ENCODE data around the gene PARD3. TPM values are rescaled to one million over a fixed set of nuclear protein-coding genes. Genes with fewer than 3 reads are reported as not detected.

PARD3 gene
- total RNA-seq, 4 donors from 2014 or later: 27.3 to 65.3 (median 55.6) TPM

DNA sequence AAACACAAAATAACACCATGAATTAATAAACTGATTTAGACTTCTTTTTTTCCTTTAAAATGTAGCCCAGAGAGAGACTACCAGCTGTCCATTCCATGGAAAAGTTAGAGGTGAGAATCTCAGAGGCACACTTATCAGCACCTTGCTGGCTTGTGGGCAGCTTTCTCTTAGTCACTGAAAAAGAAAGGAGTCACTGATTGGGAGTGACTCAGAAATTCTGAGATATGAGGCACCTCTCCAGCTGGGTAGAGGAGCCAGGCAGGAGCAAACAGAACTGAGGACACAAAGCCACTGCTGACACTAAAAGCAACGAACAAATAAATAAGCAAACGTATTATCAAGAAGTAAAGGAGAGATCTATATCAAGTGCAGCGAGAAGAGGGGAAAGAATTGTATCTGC, 310.6 kb downstream of the PARD3 start:
- 71 to 81% methylated on average over 3 of the region's 3 CpGs for WGBS, 2 donors (ENCODE audit: low coverage in 1 of 2)
- in situ Hi-C loops (cut with MboI; ENCODE audit: low pct_ligation_motif_present in 1 of 4, low pct_unique_long_range_greater_than_20kb in 1 of 4, low sequenced_read_pairs in 3 of 4): no loop called here
- H3K27ac ChIP-seq: no peak overlapping the region
- no peaks in the 10 kb centered on the region for H3K9me3 ChIP-seq
- TF ChIP-seq POLR2A (IDR thresholded peaks at IDR 0.05): no peak
- TF ChIP-seq, protein P1, sequence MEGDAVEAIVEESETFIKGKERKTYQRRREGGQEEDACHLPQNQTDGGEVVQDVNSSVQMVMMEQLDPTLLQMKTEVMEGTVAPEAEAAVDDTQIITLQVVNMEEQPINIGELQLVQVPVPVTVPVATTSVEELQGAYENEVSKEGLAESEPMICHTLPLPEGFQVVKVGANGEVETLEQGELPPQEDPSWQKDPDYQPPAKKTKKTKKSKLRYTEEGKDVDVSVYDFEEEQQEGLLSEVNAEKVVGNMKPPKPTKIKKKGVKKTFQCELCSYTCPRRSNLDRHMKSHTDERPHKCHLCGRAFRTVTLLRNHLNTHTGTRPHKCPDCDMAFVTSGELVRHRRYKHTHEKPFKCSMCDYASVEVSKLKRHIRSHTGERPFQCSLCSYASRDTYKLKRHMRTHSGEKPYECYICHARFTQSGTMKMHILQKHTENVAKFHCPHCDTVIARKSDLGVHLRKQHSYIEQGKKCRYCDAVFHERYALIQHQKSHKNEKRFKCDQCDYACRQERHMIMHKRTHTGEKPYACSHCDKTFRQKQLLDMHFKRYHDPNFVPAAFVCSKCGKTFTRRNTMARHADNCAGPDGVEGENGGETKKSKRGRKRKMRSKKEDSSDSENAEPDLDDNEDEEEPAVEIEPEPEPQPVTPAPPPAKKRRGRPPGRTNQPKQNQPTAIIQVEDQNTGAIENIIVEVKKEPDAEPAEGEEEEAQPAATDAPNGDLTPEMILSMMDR (IDR thresholded peaks at IDR 0.05): no peak
- no peak for TF ChIP-seq POLR2AphosphoS5 (IDR thresholded peaks at IDR 0.05)
- no peak for TF ChIP-seq EP300 (IDR thresholded peaks at IDR 0.05; ENCODE audit: low read depth)
- H3K36me3 ChIP-seq: no peaks in the 10 kb centered on the region
- no peaks in the 10 kb centered on the region for H3K27me3 ChIP-seq
- no peaks in the 10 kb centered on the region for H3K4me1 ChIP-seq
- DNase-seq: no peak
- H3K4me3 ChIP-seq: no peak overlapping the region
- intact Hi-C loops (cut with DNase I; ENCODE audit: low total_unique reads): no loop called here

DNA sequence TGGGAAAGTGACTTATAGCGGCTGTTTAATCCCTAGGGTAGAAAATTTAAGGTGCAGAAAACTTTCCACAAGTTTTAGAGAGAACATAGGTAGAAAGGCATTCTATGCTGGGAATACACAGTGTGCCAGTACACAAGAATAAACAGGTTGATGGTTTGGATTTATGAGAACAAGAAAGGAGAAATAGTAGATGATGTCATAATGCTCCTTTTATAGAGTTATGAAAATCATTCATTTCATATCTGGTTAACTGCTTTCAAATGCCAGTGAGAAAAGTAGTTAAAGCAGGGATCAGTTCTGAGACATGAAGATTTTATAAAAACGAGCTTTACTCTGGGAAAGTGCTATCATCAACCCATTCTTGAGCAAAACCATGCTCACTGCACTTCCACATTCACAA, 311.4 kb downstream of the PARD3 start:
- intact Hi-C loops (cut with DNase I; ENCODE audit: low total_unique reads): no loop called here
- in situ Hi-C loops (cut with MboI; ENCODE audit: low pct_ligation_motif_present in 1 of 4, low pct_unique_long_range_greater_than_20kb in 1 of 4, low sequenced_read_pairs in 3 of 4): no loop called here
- TF ChIP-seq EP300 (IDR thresholded peaks at IDR 0.05; ENCODE audit: low read depth) (no peak), POLR2AphosphoS5 (IDR thresholded peaks at IDR 0.05) (no peak), POLR2A (IDR thresholded peaks at IDR 0.05) (no peak)
- TF ChIP-seq, protein P1 (IDR thresholded peaks at IDR 0.05): no peak
- WGBS, 2 donors (ENCODE audit: low coverage in 1 of 2): 71 to 88% methylated on average over 1 to 2 of the region's 2 CpGs
- Histone ChIP-seq H3K9me3 (no peaks in the 10 kb centered on the region), H3K36me3 (no peaks in the 10 kb centered on the region), H3K4me3 (no peak overlapping the region), H3K27ac (no peak overlapping the region), H3K4me1 (no peaks in the 10 kb centered on the region), H3K27me3 (no peaks in the 10 kb centered on the region)
- no peak for DNase-seq

DNA sequence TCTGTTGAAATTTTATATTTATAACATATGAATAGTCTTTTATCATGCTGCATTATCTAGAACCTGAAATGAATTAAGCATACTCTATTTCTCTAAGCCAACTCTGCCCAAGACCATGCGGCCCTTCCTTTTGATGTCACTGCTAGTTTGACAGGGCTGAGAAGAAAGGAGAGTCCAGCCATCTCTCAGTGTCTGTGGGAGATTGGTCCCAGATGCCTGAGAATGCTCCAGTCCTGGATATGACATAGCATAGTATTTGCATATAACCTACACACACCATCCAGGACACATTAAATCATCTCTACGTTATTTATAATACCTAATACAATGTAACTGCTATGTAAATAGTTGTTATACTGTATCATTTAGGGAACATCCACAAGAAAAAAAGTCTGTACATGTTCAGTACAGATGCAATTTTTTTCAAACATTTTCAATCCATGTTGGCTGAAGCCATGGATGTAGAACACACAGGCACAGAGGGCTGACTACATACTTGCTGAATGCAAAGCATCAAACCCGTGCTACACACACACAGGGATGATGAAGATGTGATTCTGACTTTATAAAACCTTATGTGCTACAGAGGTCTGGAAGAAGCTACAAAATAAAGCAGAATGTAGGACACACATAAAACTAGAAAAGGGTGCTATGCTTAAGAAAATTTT, 315.4 kb downstream of the PARD3 start:
- in situ Hi-C loops (cut with MboI; ENCODE audit: low pct_ligation_motif_present in 1 of 4, low pct_unique_long_range_greater_than_20kb in 1 of 4, low sequenced_read_pairs in 3 of 4): no loop called here
- Histone ChIP-seq H3K9me3 (no peaks in the 10 kb centered on the region), H3K4me3 (no peak overlapping the region), H3K36me3 (no peaks in the 10 kb centered on the region), H3K27me3 (no peaks in the 10 kb centered on the region), H3K27ac (no peak overlapping the region), H3K4me1 (no peaks in the 10 kb centered on the region)
- intact Hi-C loops (cut with DNase I; ENCODE audit: low total_unique reads): no loop called here
- no peak for DNase-seq
- TF ChIP-seq POLR2AphosphoS5 (IDR thresholded peaks at IDR 0.05): no peak
- no peak for TF ChIP-seq POLR2A (IDR thresholded peaks at IDR 0.05)
- TF ChIP-seq EP300 (IDR thresholded peaks at IDR 0.05; ENCODE audit: low read depth): no peak
- TF ChIP-seq, protein P1 (IDR thresholded peaks at IDR 0.05): no peak
- WGBS, 2 donors (ENCODE audit: low coverage in 1 of 2): 74 to 79% methylated on average over 3 of the region's 3 CpGs

DNA sequence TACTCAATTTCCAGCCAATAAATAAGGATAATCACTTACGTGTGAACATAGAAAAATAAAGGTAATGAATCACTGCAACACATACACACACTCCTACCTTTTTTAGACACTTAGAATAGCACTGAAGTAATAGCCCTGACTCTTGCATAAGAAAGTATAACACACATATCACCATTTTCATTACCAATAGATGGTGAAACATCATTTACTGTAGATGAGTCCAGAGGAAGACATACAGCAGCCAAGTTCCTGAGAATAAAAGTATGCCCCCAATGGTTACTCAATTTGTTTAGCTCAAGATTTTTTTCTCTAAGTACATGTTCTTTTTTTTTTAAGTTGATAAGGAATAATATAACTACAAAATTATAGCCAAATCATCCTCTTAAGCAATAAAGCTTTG, 316.3 kb downstream of the PARD3 start:
- TF ChIP-seq, protein P1 (IDR thresholded peaks at IDR 0.05): no peak
- TF ChIP-seq POLR2A (IDR thresholded peaks at IDR 0.05): no peak
- no peak for TF ChIP-seq EP300 (IDR thresholded peaks at IDR 0.05; ENCODE audit: low read depth)
- no peak for TF ChIP-seq POLR2AphosphoS5 (IDR thresholded peaks at IDR 0.05)
- Histone ChIP-seq H3K4me1 (no peaks in the 10 kb centered on the region), H3K27me3 (no peaks in the 10 kb centered on the region), H3K4me3 (no peak overlapping the region), H3K36me3 (no peaks in the 10 kb centered on the region), H3K27ac (no peak overlapping the region), H3K9me3 (no peaks in the 10 kb centered on the region)
- intact Hi-C loops (cut with DNase I; ENCODE audit: low total_unique reads): no loop called here
- 92 to 100% methylated on average over 1 of the region's 1 CpG for WGBS, 2 donors (ENCODE audit: low coverage in 1 of 2)
- in situ Hi-C loops (cut with MboI; ENCODE audit: low pct_ligation_motif_present in 1 of 4, low pct_unique_long_range_greater_than_20kb in 1 of 4, low sequenced_read_pairs in 3 of 4): no loop called here
- DNase-seq: no peak
